ENCODE results near the gene USH1G. TPM values are rescaled to one million over a fixed set of nuclear protein-coding genes. Genes with fewer than 3 reads are reported as not detected.

The USH1G gene
- polyA plus RNA-seq, 3 donors, result not detected

- H3K4me2 ChIP-seq (replicated peaks; ENCODE audit: extremely low read depth, low read length, poor library complexity, severe bottlenecking), result no peak overlapping the region
- H3K27me3 Mint-ChIP-seq (ENCODE audit: low read depth in 3 of 3), result peaks cover 61 to 76% (median 63%) of the 10 kb centered on the region in 3 donors
- no peak for DNase-seq
- no peak for TF ChIP-seq CTCF (IDR thresholded peaks at IDR 0.05)
- no peaks in the 10 kb centered on the region for H4K20me1 ChIP-seq (ENCODE audit: insufficient read depth, low read length)
- H3K79me2 ChIP-seq (ENCODE audit: insufficient read depth, low read length), result no peaks in the 10 kb centered on the region
- WGBS (ENCODE audit: insufficient coverage), result 75% methylated on average over 4 of the region's 6 CpGs
- H3K4me3 ChIP-seq (replicated peaks in 1 of 3; ENCODE audit: low read depth in 2 of 3, low read length in 3 of 3), result no peak overlapping the region
- no peak overlapping the region for H3K9ac ChIP-seq (ENCODE audit: insufficient read depth, low read length, poor library complexity, severe bottlenecking)
- peak overlapping the region in 1 of 2 donors; percentile 56 for H3K4me3 Mint-ChIP-seq
- H3K9me3 ChIP-seq (replicated peaks in 1 of 2; ENCODE audit: control insufficient read depth in 1 of 2, insufficient read depth in 1 of 2, low read length in 2 of 2), result peaks cover 0 to 7% of the 10 kb centered on the region in 2 donors
- no peaks in the 10 kb centered on the region for H3K36me3 ChIP-seq (replicated peaks in 1 of 2; ENCODE audit: control insufficient read depth in 1 of 2, insufficient read depth in 2 of 2, low read length in 2 of 2)
- H3K9me3 Mint-ChIP-seq, result peaks cover 0 to 10% (median 0%) of the 10 kb centered on the region in 7 donors
- H3K27me3 ChIP-seq (ENCODE audit: control insufficient read depth in 2 of 2, insufficient read depth in 2 of 2, low read length in 2 of 2), result peaks cover 27 to 61% of the 10 kb centered on the region in 2 donors
- no peak overlapping the region for H3K27ac Mint-ChIP-seq
- no peak overlapping the region for H3K27ac ChIP-seq (ENCODE audit: low read depth in 1 of 2, low read length in 2 of 2)
- H3K4me1 Mint-ChIP-seq, result peaks cover 43% of the 10 kb centered on the region
- no peaks in the 10 kb centered on the region for H3K36me3 Mint-ChIP-seq
- H3K4me1 ChIP-seq (ENCODE audit: control insufficient read depth in 1 of 2, insufficient read depth in 2 of 2, low read length in 2 of 2), result peaks cover 42 to 60% of the 10 kb centered on the region in 2 donors
- intact Hi-C loops (cut with micrococcal nuclease), result no loop called here
- no peak overlapping the region for H2AFZ ChIP-seq (ENCODE audit: insufficient read depth, low read depth, low read length, poor library complexity, severe bottlenecking)
Observed at GRCh38 chr17:74922172-74922571, 883 bp downstream of the USH1G start.

DNA sequence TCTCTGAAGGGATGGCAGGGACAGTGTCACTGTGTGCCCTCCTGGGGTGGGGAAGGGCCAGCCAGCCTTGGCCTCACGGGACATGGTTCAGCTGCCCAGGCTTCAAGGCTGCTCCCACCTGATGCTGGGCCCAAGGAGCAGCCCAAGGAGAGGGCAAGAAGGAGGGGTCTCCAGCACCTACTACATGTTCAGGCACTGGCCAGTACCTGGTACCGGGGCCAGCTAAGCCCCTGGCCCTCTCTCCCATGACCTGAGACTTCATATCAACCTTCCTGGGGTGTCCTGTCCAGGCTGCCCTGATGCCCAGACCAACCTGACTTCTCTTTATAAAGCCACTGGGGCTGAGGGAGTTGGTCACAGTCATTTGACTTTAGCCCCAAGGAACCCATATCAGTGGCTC is 1.3 kb downstream of the USH1G start:
- no peak for DNase-seq
- peaks cover 47% of the 10 kb centered on the region for H3K4me1 Mint-ChIP-seq
- H3K27me3 ChIP-seq (ENCODE audit: control insufficient read depth in 2 of 2, insufficient read depth in 2 of 2, low read length in 2 of 2), result peaks cover 27 to 60% of the 10 kb centered on the region in 2 donors
- peaks cover 46 to 64% of the 10 kb centered on the region in 2 donors for H3K4me1 ChIP-seq (ENCODE audit: control insufficient read depth in 1 of 2, insufficient read depth in 2 of 2, low read length in 2 of 2)
- H3K27me3 Mint-ChIP-seq (ENCODE audit: low read depth in 3 of 3), result peaks cover 57 to 72% (median 60%) of the 10 kb centered on the region in 3 donors
- WGBS (ENCODE audit: insufficient coverage), result 100% methylated on average over 1 of the region's 2 CpGs
- intact Hi-C loops (cut with micrococcal nuclease), result no loop called here
- H3K9ac ChIP-seq (ENCODE audit: insufficient read depth, low read length, poor library complexity, severe bottlenecking), result no peak overlapping the region
- H3K79me2 ChIP-seq (ENCODE audit: insufficient read depth, low read length), result no peaks in the 10 kb centered on the region
- H4K20me1 ChIP-seq (ENCODE audit: insufficient read depth, low read length), result no peaks in the 10 kb centered on the region
- no peaks in the 10 kb centered on the region for H3K36me3 ChIP-seq (replicated peaks in 1 of 2; ENCODE audit: control insufficient read depth in 1 of 2, insufficient read depth in 2 of 2, low read length in 2 of 2)
- peak overlapping the region in 1 of 2 donors; percentile 63 for H3K4me3 Mint-ChIP-seq
- no peak for TF ChIP-seq CTCF (IDR thresholded peaks at IDR 0.05)
- H3K9me3 Mint-ChIP-seq, result peaks cover 0 to 10% (median 0%) of the 10 kb centered on the region in 7 donors
- H3K4me3 ChIP-seq (replicated peaks in 1 of 3; ENCODE audit: low read depth in 2 of 3, low read length in 3 of 3), result no peak overlapping the region
- peaks cover 0 to under 1% of the 10 kb centered on the region in 2 donors for H3K36me3 Mint-ChIP-seq
- H2AFZ ChIP-seq (ENCODE audit: insufficient read depth, low read depth, low read length, poor library complexity, severe bottlenecking), result no peak overlapping the region
- H3K27ac ChIP-seq (ENCODE audit: low read depth in 1 of 2, low read length in 2 of 2), result no peak overlapping the region
- H3K9me3 ChIP-seq (replicated peaks in 1 of 2; ENCODE audit: control insufficient read depth in 1 of 2, insufficient read depth in 1 of 2, low read length in 2 of 2), result peaks cover 0 to 7% of the 10 kb centered on the region in 2 donors
- no peak overlapping the region for H3K27ac Mint-ChIP-seq
- H3K4me2 ChIP-seq (replicated peaks; ENCODE audit: extremely low read depth, low read length, poor library complexity, severe bottlenecking), result no peak overlapping the region
